Thyroid gland (tissue), 4 donors: ENCODE measurements around the gene IFT88. TPM values are rescaled to one million over a fixed set of nuclear protein-coding genes. Genes with fewer than 3 reads are reported as not detected.

ENCODE experiments used
- DNase-seq, 2 donors: peaks; one replicate each; pipeline ENCODE4 v3.0.0-alpha.2; 2019
- H3K27ac ChIP-seq, 3 donors: fragments of 200-600 bp; sonication (generic); 1 replicate in 2 of 3; 2 replicates in 1 of 3; pipeline ENCODE4 v1.5.1; 2016 to 2019; ENCODE audit warnings: mild to moderate bottlenecking in 1 of 3, moderate library complexity in 1 of 3
- H3K27me3 ChIP-seq: fragments of 200-600 bp; sonication (generic); one replicate; pipeline ENCODE4 v1.5.1; 2019
- H3K36me3 ChIP-seq, 2 donors: fragments of 200-600 bp; sonication (generic); one replicate each; pipeline ENCODE4 v1.5.1; 2016 to 2019
- H3K4me1 ChIP-seq, 2 donors: fragments of 200-600 bp; sonication (generic); one replicate each; pipeline ENCODE4 v1.5.1; 2017 to 2019
- H3K4me3 ChIP-seq, 3 donors: fragments of 200-600 bp; sonication (generic); replicated peaks in 1 of 3; 1 replicate in 2 of 3; 2 replicates in 1 of 3; pipeline ENCODE4 v1.5.1; 2016; ENCODE audit warnings: mild to moderate bottlenecking in 1 of 3
- H3K9me3 ChIP-seq: fragments of 200-600 bp; sonication (generic); one replicate; pipeline ENCODE4 v1.5.1; 2017
- CTCF ChIP-seq, 6 experiments: fragments of 200-600 bp in 3 of 6; fragments of 450-650 bp in 3 of 6; sonication (generic) in 3 of 6; IDR thresholded peaks; one replicate each; pipeline ENCODE4 v1.5.1; 2016 to 2019; ENCODE audit warnings: antibody characterized with exemption in 6 of 6, mild to moderate bottlenecking in 2 of 6, inconsistent platforms in 1 of 6, moderate library complexity in 1 of 6
- POLR2A ChIP-seq, 2 donors: fragments of 450-650 bp; IDR thresholded peaks; one replicate each; pipeline ENCODE4 v1.6.1; 2017; ENCODE audit warnings: antibody characterized with exemption in 2 of 2, mild to moderate bottlenecking in 2 of 2, moderate library complexity in 1 of 2
- WGBS, 2 donors: methylation state at CpG; one replicate each; pipeline ENCODE4 v1.1.5; 2017; 5-methylcytosine and 5-hydroxymethylcytosine counted together
- intact Hi-C: fragments of 100-400 bp; cut with DNase I; formaldehyde crosslinking; loops from one replicate; pipeline ENCODE4 v1.15.1; 2023
- total RNA-seq, 4 donors: library from RNA; depleted of rRNA; stranded (reverse); fragments of >200 nt; gene quantifications; one replicate each; pipeline ENCODE4 v1.2.3, GENCODE V29; 2016

IFT88 gene
- total RNA-seq, 4 donors from 2014 or later, result 30.2 to 59.5 (median 42.2) TPM

GRCh38 chr13:20565115-20565736 lies 1.7 kb upstream of the IFT88 start:
- no peaks in the 10 kb centered on the region for H3K36me3 ChIP-seq
- H3K27me3 ChIP-seq, result no peaks in the 10 kb centered on the region
- 94 to 98% methylated on average over 11 of the region's 11 CpGs for WGBS, 2 donors
- intact Hi-C loops, result no loop called here
- H3K27ac ChIP-seq, result no peak overlapping the region
- TF ChIP-seq CTCF (IDR thresholded peaks at IDR 0.05) (no peak), POLR2A (IDR thresholded peaks at IDR 0.05) (no peak)
- H3K4me3 ChIP-seq, result no peak overlapping the region
- peaks cover 6 to 7% of the 10 kb centered on the region in 2 donors for H3K4me1 ChIP-seq
- no peak for DNase-seq
- no peaks in the 10 kb centered on the region for H3K9me3 ChIP-seq

DNA sequence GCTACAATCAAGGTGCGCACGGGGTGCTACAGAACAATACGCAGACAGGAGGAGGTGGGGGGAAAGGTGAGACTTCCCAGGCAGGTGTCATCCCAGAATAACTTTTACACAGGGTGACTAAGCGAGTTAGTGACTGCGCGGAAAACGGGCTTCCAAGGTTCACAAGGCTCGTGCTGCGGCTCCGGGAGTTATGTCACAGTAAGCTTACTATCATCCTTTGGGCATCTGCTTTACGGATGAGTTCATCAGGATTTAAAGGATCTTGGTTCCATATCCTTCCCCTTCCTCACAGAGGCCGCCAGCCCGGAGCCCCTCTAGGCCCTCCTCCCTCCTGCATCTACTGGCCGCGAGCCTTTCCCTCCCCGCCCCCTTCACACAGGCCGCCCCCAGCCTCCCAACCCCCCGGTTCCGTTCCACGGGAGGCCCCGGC lies 474 bp upstream of the IFT88 start:
- H3K4me3 ChIP-seq, result peak overlapping the region in 2 of 3 donors; percentile 15 to 62
- peaks cover 6 to 7% of the 10 kb centered on the region in 2 donors for H3K4me1 ChIP-seq
- H3K27me3 ChIP-seq, result no peaks in the 10 kb centered on the region
- WGBS, 2 donors, result 1 to 4% methylated on average over 16 to 17 of the region's 21 CpGs
- TF ChIP-seq CTCF (IDR thresholded peaks at IDR 0.05) (no peak), POLR2A (IDR thresholded peaks at IDR 0.05) (no peak)
- no peak for DNase-seq
- no peaks in the 10 kb centered on the region for H3K36me3 ChIP-seq
- H3K27ac ChIP-seq, result peak overlapping the region; percentile 85 to 94 (median 89)
- intact Hi-C loops, result no loop called here
- no peaks in the 10 kb centered on the region for H3K9me3 ChIP-seq

GRCh38 chr13:20567881-20568528 lies 1.0 kb downstream of the IFT88 start:
- Histone ChIP-seq H3K9me3 (no peaks in the 10 kb centered on the region), H3K36me3 (no peaks in the 10 kb centered on the region), H3K27ac (peak overlapping the region; percentile 85 to 94 (median 89)), H3K4me3 (peak overlapping the region in 2 of 3 donors; percentile 15 to 62), H3K27me3 (no peaks in the 10 kb centered on the region), H3K4me1 (peaks cover 6 to 7% of the 10 kb centered on the region in 2 donors)
- intact Hi-C loops, result no loop called here
- WGBS, 2 donors, result 19 to 23% methylated on average over 9 of the region's 9 CpGs
- peak; percentile 17 to 25 for DNase-seq
- TF ChIP-seq CTCF (IDR thresholded peaks at IDR 0.05) (no peak), POLR2A (IDR thresholded peaks at IDR 0.05) (no peak)

GRCh38 chr13:20570517-20570916 lies 3.6 kb downstream of the IFT88 start:
- no peaks in the 10 kb centered on the region for H3K27me3 ChIP-seq
- intact Hi-C loops, result no loop called here
- no peak for DNase-seq
- H3K27ac ChIP-seq, result no peak overlapping the region
- H3K4me1 ChIP-seq, result peaks cover 6 to 7% of the 10 kb centered on the region in 2 donors
- no peak for TF ChIP-seq CTCF (IDR thresholded peaks at IDR 0.05)
- TF ChIP-seq POLR2A (IDR thresholded peaks at IDR 0.05), result no peak
- 95 to 97% methylated on average over 1 of the region's 1 CpG for WGBS, 2 donors
- no peaks in the 10 kb centered on the region for H3K9me3 ChIP-seq
- no peaks in the 10 kb centered on the region for H3K36me3 ChIP-seq
- H3K4me3 ChIP-seq, result no peak overlapping the region

DNA sequence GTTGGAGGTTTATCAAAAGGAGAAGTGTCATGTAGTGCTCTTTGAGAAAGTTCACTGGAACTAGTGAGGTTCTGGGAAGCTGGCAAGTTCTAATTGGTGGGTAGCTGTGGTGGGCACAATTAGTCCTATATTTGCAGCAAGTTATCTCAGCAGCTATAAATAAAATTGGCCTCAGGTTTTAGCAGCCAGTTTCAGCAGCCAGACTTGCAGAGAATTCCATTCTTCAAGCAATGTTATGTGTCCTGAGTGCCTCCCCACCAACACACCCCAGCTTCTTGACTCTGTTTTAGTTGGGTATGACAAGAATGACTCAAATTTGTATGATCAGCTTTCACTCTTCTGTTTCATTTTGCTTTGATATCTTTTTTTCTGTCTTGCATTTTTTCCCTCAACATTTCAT lies 4.7 kb downstream of the IFT88 start:
- Histone ChIP-seq H3K4me1 (peaks cover 6 to 7% of the 10 kb centered on the region in 2 donors), H3K36me3 (no peaks in the 10 kb centered on the region), H3K4me3 (no peak overlapping the region), H3K27me3 (no peaks in the 10 kb centered on the region), H3K27ac (no peak overlapping the region), H3K9me3 (no peaks in the 10 kb centered on the region)
- intact Hi-C loops, result no loop called here
- TF ChIP-seq CTCF (IDR thresholded peaks at IDR 0.05), result no peak
- TF ChIP-seq POLR2A (IDR thresholded peaks at IDR 0.05), result no peak
- DNase-seq, result no peak
